SJCRH30 (cell line): Measurements from ENCODE around the gene CAMTA2. TPM values are rescaled to one million over a fixed set of nuclear protein-coding genes. Genes with fewer than 3 reads are reported as not detected.

Experiments used
- DNase-seq, 2 experiments: peaks; one replicate each; pipeline ENCODE4 v3.0.0-alpha.2; 2015 to 2020
- H3K27ac ChIP-seq: fragments of 250-450 bp; sonication (Bioruptor Pico); 2 replicates; pipeline ENCODE4 v1.5.1; 2020; ENCODE audit warnings: mild to moderate bottlenecking, moderate library complexity
- H3K27me3 ChIP-seq: fragments of 250-450 bp; sonication (Bioruptor Pico); 2 replicates; pipeline ENCODE4 v1.5.1; 2020; ENCODE audit warnings: mild to moderate bottlenecking, moderate library complexity
- H3K36me3 ChIP-seq: fragments of 250-450 bp; sonication (Bioruptor Pico); 2 replicates; pipeline ENCODE4 v1.5.1; 2020; ENCODE audit warnings: mild to moderate bottlenecking, moderate library complexity
- H3K4me1 ChIP-seq: fragments of 250-450 bp; sonication (Bioruptor Pico); 2 replicates; pipeline ENCODE4 v1.5.1; 2020; ENCODE audit warnings: mild to moderate bottlenecking, moderate library complexity
- H3K4me3 ChIP-seq: fragments of 250-450 bp; sonication (Bioruptor Pico); 2 replicates; pipeline ENCODE4 v1.5.1; 2020; ENCODE audit warnings: mild to moderate bottlenecking, moderate library complexity
- H3K9me3 ChIP-seq: fragments of 250-450 bp; sonication (Bioruptor Pico); replicated peaks from 2 replicates; pipeline ENCODE4 v1.5.1; 2020; ENCODE audit warnings: mild to moderate bottlenecking, moderate library complexity
- total RNA-seq: library from RNA; depleted of rRNA; stranded (reverse); fragments of >200 nt; shearing (Covaris generic); gene quantifications from 2 replicates; pipeline ENCODE4 v1.2.3, GENCODE V29; 2014

CAMTA2 gene
- total RNA-seq, 1 experiment from 2014 or later: 3.9 TPM

DNA sequence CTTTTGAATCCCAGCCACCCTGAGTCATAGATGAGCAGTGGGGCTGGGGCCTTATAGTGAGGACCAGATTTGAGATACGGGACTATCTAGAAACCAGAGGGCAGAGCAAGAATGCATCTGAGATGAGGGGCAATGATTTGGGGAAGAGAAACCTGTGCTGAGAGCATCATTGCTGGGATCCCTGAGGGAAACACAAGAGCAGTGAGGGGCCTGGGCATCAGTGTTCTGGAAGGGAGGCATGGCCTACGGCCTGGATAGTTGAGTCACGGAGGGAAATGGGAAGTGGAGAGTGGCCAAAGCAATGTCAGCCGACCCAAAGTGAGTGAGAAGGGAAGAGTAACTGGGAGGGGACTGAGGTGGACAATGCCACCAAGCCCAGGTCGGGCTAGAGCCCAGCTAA, 5.2 kb downstream of the CAMTA2 start:
- DNase-seq: no peak
- Histone ChIP-seq H3K4me3 (no peak overlapping the region), H3K27ac (no peak overlapping the region), H3K9me3 (no peaks in the 10 kb centered on the region), H3K27me3 (no peaks in the 10 kb centered on the region), H3K4me1 (no peaks in the 10 kb centered on the region), H3K36me3 (no peaks in the 10 kb centered on the region)

DNA sequence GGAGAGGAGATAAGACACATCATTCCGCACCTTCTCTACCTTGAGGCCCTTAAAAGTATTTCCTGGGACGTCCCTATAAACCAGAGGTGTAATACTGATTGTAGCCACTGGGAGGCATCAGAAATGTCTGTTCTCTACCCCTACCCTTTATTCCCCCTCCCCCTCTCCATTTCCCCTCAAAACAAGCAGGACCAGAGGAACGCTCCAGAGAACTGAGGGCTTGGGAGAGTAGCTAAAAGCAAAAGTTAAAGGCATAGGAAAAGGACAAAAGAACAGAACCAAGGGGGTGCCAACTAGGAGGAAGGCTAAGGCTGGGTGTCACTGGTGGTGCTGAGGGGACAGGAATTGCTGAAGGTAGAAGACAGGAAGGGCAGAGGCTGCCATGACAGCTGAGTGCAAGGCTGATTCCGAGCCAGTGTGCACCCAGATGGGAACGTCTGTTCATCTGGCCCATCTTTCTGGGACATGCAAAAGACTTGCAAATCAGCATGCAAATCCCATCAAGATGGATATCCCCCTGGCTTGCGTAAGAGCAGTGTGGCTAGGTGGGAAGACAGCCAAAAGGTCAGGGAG, 6.7 kb downstream of the CAMTA2 start:
- DNase-seq: peak; percentile 34 to 72
- Histone ChIP-seq H3K4me1 (no peaks in the 10 kb centered on the region), H3K9me3 (no peaks in the 10 kb centered on the region), H3K36me3 (no peaks in the 10 kb centered on the region), H3K27ac (no peak overlapping the region), H3K27me3 (no peaks in the 10 kb centered on the region), H3K4me3 (no peak overlapping the region)

GRCh38 chr17:4978726-4979125, 8.7 kb downstream of the CAMTA2 start:
- H3K27ac ChIP-seq: no peak overlapping the region
- H3K9me3 ChIP-seq: no peaks in the 10 kb centered on the region
- no peak for DNase-seq
- H3K4me1 ChIP-seq: no peaks in the 10 kb centered on the region
- no peaks in the 10 kb centered on the region for H3K36me3 ChIP-seq
- H3K27me3 ChIP-seq: no peaks in the 10 kb centered on the region
- no peak overlapping the region for H3K4me3 ChIP-seq

DNA sequence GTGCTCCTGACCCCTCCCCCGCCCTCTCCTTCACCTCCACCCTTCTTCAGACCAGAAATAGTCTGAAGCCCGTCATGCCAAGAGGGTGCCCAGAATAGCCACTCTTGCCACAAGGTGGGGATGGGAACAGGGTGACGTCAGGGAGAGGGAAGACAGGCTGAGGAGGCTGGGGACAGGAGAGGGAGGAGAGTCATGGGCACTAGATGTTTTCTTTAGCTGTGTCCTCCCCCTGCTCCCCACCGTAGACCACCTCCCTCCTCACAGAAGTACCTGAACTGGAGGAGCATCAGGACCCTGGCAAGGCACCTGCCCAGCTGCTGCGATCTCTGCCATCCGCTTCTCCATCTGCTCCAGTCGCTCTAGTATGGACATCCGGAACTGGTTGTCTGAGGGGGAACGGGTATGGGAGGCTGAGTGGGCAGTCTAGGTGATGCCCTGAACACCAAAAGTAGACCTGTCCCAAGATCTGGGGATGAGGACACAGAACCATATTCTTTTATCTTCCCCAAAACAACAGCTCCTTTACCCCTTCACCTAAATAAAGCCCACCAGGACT, 13.3 kb downstream of the CAMTA2 start:
- no peaks in the 10 kb centered on the region for H3K9me3 ChIP-seq
- no peaks in the 10 kb centered on the region for H3K4me1 ChIP-seq
- H3K27ac ChIP-seq: no peak overlapping the region
- no peak for DNase-seq
- H3K4me3 ChIP-seq: no peak overlapping the region
- H3K27me3 ChIP-seq: no peaks in the 10 kb centered on the region
- H3K36me3 ChIP-seq: no peaks in the 10 kb centered on the region

GRCh38 chr17:4973256-4974114, 14.0 kb downstream of the CAMTA2 start:
- Histone ChIP-seq H3K27me3 (no peaks in the 10 kb centered on the region), H3K4me1 (no peaks in the 10 kb centered on the region), H3K27ac (no peak overlapping the region), H3K9me3 (no peaks in the 10 kb centered on the region), H3K4me3 (no peak overlapping the region), H3K36me3 (no peaks in the 10 kb centered on the region)
- DNase-seq: no peak

GRCh38 chr17:4972752-4973151, 14.7 kb downstream of the CAMTA2 start:
- Histone ChIP-seq H3K27ac (no peak overlapping the region), H3K4me3 (no peak overlapping the region), H3K9me3 (no peaks in the 10 kb centered on the region), H3K27me3 (no peaks in the 10 kb centered on the region), H3K4me1 (no peaks in the 10 kb centered on the region), H3K36me3 (no peaks in the 10 kb centered on the region)
- DNase-seq: no peak

DNA sequence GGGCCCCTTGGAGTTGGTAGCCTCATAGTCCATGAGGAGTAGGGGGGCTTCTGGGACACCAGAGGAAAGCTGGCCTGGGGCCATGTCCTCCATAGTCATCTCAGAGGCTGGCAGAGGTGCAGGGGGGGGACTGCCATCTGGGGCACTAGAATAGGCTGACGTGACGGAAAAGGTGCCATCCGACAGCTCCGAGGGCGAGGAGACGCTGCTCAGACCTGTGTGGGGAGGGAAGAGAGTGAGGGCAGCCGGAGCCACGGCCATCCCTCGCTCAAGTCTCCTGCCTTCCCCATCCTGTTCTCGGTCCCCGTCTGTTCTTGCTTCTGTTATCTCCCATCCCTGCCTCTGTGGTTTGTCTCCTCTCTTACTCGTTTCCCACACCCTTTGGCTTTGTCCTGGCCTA, 15.2 kb downstream of the CAMTA2 start:
- Histone ChIP-seq H3K4me1 (no peaks in the 10 kb centered on the region), H3K27me3 (no peaks in the 10 kb centered on the region), H3K36me3 (no peaks in the 10 kb centered on the region), H3K27ac (no peak overlapping the region), H3K4me3 (no peak overlapping the region), H3K9me3 (no peaks in the 10 kb centered on the region)
- no peak for DNase-seq

DNA sequence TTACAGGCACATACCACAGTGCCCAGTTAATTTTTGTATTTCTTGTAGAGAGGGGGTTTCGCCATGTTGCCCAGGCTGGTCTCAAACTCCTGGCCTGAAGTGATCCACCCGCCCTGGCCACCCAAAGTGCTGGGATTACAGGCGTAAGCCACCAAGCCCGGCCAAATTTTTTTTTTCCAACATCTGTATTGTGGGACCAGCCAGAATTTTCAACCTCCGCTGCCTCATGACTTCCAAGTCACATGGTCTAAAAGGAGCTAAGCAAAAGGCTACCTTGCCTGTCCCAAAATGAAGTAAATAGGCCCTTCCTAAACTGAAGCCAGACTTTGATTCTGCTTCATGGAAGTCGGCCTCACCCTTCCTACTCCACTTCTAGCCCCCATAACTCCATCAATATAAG, 15.6 kb downstream of the CAMTA2 start:
- H3K4me3 ChIP-seq: no peak overlapping the region
- no peaks in the 10 kb centered on the region for H3K36me3 ChIP-seq
- no peaks in the 10 kb centered on the region for H3K27me3 ChIP-seq
- no peaks in the 10 kb centered on the region for H3K9me3 ChIP-seq
- H3K27ac ChIP-seq: no peak overlapping the region
- no peaks in the 10 kb centered on the region for H3K4me1 ChIP-seq
- DNase-seq: no peak

- Histone ChIP-seq H3K9me3 (no peaks in the 10 kb centered on the region), H3K36me3 (no peaks in the 10 kb centered on the region), H3K27ac (no peak overlapping the region), H3K4me1 (no peaks in the 10 kb centered on the region), H3K4me3 (no peak overlapping the region), H3K27me3 (no peaks in the 10 kb centered on the region)
- DNase-seq: no peak
Measured at GRCh38 chr17:4970273-4970672, 17.2 kb downstream of the CAMTA2 start.

DNA sequence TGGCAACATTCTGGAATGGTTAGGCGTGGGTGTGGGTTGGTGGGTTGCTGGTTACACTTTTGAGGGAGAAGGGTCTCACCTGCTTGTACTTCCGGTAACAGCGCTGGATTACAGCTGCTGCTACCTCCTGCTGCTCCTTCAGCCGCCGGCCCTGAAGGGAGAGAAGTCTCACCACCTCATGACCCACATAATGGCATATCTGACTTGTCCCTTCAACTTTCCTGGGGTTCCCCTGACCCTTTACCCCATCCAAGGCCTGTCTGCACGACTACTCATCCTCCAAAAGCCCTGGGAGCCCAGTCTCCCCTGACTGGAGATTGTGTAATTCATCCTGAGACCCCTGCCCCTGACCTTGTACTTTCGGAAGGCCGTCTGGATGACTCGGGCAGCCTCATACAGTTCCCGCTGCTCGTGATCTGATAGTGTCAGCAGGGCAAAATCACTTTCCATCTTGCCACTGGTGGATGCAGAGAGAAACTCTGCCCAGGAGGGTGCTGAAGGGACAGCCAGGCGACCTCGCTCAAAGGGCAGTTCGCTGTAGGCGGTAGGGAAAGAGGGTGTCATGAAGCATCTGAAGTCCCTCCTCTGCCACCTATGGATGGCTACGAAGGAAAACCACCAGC, 17.8 kb downstream of the CAMTA2 start:
- no peaks in the 10 kb centered on the region for H3K27me3 ChIP-seq
- no peak overlapping the region for H3K27ac ChIP-seq
- no peaks in the 10 kb centered on the region for H3K9me3 ChIP-seq
- H3K36me3 ChIP-seq: no peaks in the 10 kb centered on the region
- H3K4me1 ChIP-seq: no peaks in the 10 kb centered on the region
- H3K4me3 ChIP-seq: no peak overlapping the region; the same call in 1 of the 2 replicates
- no peak for DNase-seq

DNA sequence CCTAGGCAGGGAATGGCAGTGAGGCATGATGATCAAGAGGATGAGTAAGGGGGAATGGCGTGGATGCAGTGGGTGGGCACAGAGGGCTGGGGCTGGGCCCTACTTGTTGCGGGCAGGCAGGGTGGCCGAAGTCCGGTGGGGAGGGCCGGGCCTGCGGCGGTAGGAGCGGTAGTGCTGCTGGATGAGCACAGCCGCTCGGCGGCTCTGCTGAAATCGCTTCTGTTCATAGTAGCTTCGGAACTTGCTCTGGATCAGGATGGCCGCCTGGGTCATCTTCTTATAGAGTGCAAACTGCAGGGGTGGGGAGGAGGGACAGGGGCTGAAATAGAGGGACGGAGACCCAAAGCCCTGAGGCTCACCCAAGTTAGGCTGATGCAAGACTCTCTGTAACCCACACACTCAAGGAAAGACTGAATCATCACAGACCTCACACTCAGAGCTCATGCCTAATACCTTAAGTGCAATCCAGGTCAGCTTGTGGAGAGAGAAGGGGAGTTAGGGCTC, 18.4 kb downstream of the CAMTA2 start:
- Histone ChIP-seq H3K9me3 (no peaks in the 10 kb centered on the region), H3K27ac (0 out of 2 replicates have a peak overlapping the region, but pooled peaks have one; percentile 7), H3K27me3 (no peaks in the 10 kb centered on the region), H3K4me3 (peak overlapping the region; percentile 75), H3K36me3 (no peaks in the 10 kb centered on the region), H3K4me1 (no peaks in the 10 kb centered on the region)
- DNase-seq: no peak

- Histone ChIP-seq H3K36me3 (no peaks in the 10 kb centered on the region), H3K27me3 (no peaks in the 10 kb centered on the region), H3K27ac (peak overlapping the region; percentile 83), H3K9me3 (no peaks in the 10 kb centered on the region), H3K4me1 (no peaks in the 10 kb centered on the region), H3K4me3 (peak overlapping the region; percentile 75)
- no peak for DNase-seq
Measured at GRCh38 chr17:4968486-4969046, 18.9 kb downstream of the CAMTA2 start.

- no peaks in the 10 kb centered on the region for H3K4me1 ChIP-seq
- peak within 1 kb of the TSS; percentile 75 for H3K4me3 ChIP-seq
- H3K27ac ChIP-seq: peak within 1 kb of the TSS; percentile 83
- H3K36me3 ChIP-seq: no peaks in the 10 kb centered on the region
- DNase-seq: peak; percentile 87 to 93
- H3K27me3 ChIP-seq: no peaks in the 10 kb centered on the region
- H3K9me3 ChIP-seq: no peaks in the 10 kb centered on the region
Measured at GRCh38 chr17:4967539-4968485, 19.7 kb downstream of the CAMTA2 start, which contains the start of gene SPAG7. Gene SPAG7 (minus strand): TSS chr17:4967817. CDS start chr17:4967804, 13 bp downstream.
